GM12878 (cell line): ENCODE data around the gene WDR41. TPM values are rescaled to one million over a fixed set of nuclear protein-coding genes. Genes with fewer than 3 reads are reported as not detected.
A peak's percentile ranks its signal among the peaks of the same experiment; 100 is the strongest.

Experiments
- BCL3 ChIP-seq: IDR thresholded peaks from 2 replicates; pipeline ENCODE4 v1.6.1; 2011; ENCODE audit warnings: borderline replicate concordance, low read depth, mild to moderate bottlenecking, moderate library complexity, low read length; ENCODE audit not compliant: insufficient read depth, poor library complexity, severe bottlenecking
- CBFB ChIP-seq: IDR thresholded peaks from 2 replicates; pipeline ENCODE4 v1.6.1; 2016; ENCODE audit warnings: antibody characterized with exemption, low read depth
- CBX5 ChIP-seq: sonication (generic); IDR thresholded peaks from 2 replicates; pipeline ENCODE4 v1.6.1; 2016; ENCODE audit warnings: low read depth, moderate library complexity, mild to moderate bottlenecking, inconsistent platforms
- ESRRA ChIP-seq: IDR thresholded peaks from 2 replicates; pipeline ENCODE4 v1.6.1; 2012; ENCODE audit warnings: mild to moderate bottlenecking, low read length, improper control_type of control experiment
- IRF5 ChIP-seq: fragments of 450-650 bp; IDR thresholded peaks from 2 replicates; pipeline ENCODE4 v1.6.1; 2017; ENCODE audit warnings: borderline replicate concordance
- KAT2A ChIP-seq: conservative IDR thresholded peaks from 2 replicates; pipeline ENCODE4 v1.6.1; 2011; ENCODE audit warnings: low read depth, low read length; ENCODE audit not compliant: control insufficient read depth
- LARP7 ChIP-seq: fragments of 450-650 bp; IDR thresholded peaks from 2 replicates; pipeline ENCODE4 v1.6.1; 2017; ENCODE audit warnings: mild to moderate bottlenecking
- NRF1 ChIP-seq: conservative IDR thresholded peaks from 2 replicates; pipeline ENCODE4 v1.6.1; 2011; ENCODE audit warnings: mild to moderate bottlenecking, low read depth, low read length, improper control_type of control experiment
- RELB ChIP-seq: fragments of 450-650 bp; IDR thresholded peaks from 2 replicates; pipeline ENCODE4 v1.6.1; 2017; ENCODE audit warnings: low read depth, mild to moderate bottlenecking, moderate library complexity
- RUNX3 ChIP-seq: IDR thresholded peaks from 2 replicates; pipeline ENCODE4 v1.6.1; 2012; ENCODE audit warnings: low read length, inconsistent platforms
- SIX5 ChIP-seq: IDR thresholded peaks from 2 replicates; pipeline ENCODE4 v1.6.1; 2011; ENCODE audit warnings: mild to moderate bottlenecking, low read depth, low read length, moderate library complexity; ENCODE audit not compliant: severe bottlenecking
- SKIL ChIP-seq: fragments of 450-650 bp; IDR thresholded peaks from 2 replicates; pipeline ENCODE4 v1.6.1; 2017; ENCODE audit warnings: mild to moderate bottlenecking, low read depth, inconsistent platforms; ENCODE audit not compliant: poor library complexity, severe bottlenecking
- STAT1 ChIP-seq: fragments of 450-650 bp; conservative IDR thresholded peaks from 2 replicates; pipeline ENCODE4 v1.6.1; 2014; ENCODE audit warnings: antibody characterized with exemption, mild to moderate bottlenecking
- TAF1 ChIP-seq: IDR thresholded peaks from 2 replicates; pipeline ENCODE4 v1.6.1; 2011; ENCODE audit warnings: mild to moderate bottlenecking, low read depth, low read length, borderline replicate concordance
- TCF3 ChIP-seq: IDR thresholded peaks from 2 replicates; pipeline ENCODE4 v1.6.1; 2012; ENCODE audit warnings: low read depth, mild to moderate bottlenecking, low read length, borderline replicate concordance; ENCODE audit not compliant: insufficient read depth
- ZNF217 ChIP-seq: fragments of 450-650 bp; IDR thresholded peaks from 2 replicates; pipeline ENCODE4 v1.6.1; 2017; ENCODE audit warnings: antibody characterized with exemption, mild to moderate bottlenecking
- polyA plus RNA-seq, 11 experiments: library from polyadenylated mRNA; depleted of rRNA in 4 of 11; unstranded in 6 of 11; stranded (reverse) in 5 of 11; fragments of >200 nt; fragmentation: Nextera tagmentation in 4 of 11; fragmentation: Illumina TruSeq in 1 of 11; extraction: Ambion mirVana in 4 of 11; extraction: Trizol in 1 of 11; gene quantifications; 1 replicate in 1 of 11; 2 replicates in 10 of 11; pipeline versions ENCODE4 v1.2.1 to v1.2.3, GENCODE V29; 2011 to 2016; ENCODE audit warnings: inconsistent platforms in 2 of 11, missing spikeins in 2 of 11, low read depth in 1 of 11
- total RNA-seq, 4 experiments: library from RNA; depleted of rRNA in 3 of 4; stranded (reverse); fragments of >200 nt in 3 of 4; fragmentation: Illumina TruSeq in 1 of 4; extraction: Trizol in 1 of 4; gene quantifications; 2 replicates each; pipeline versions ENCODE4 v1.2.1 to v1.2.3, GENCODE V29; 2013 to 2021
- TF ChIP-seq, protein P1 (sequence below): fragments of 450-650 bp; conservative IDR thresholded peaks from 2 replicates; pipeline ENCODE4 v1.6.1; 2017; ENCODE audit warnings: mild to moderate bottlenecking, moderate library complexity
- TF ChIP-seq, protein P2 (sequence below): fragments of 150-350 bp; IDR thresholded peaks from 2 replicates; pipeline ENCODE4 v1.6.1; 2014; ENCODE audit warnings: mild to moderate bottlenecking, low read depth, low read length

The WDR41 gene
- total and polyA plus RNA-seq, 10 of the 15 experiments (the other 5 are each of a cell fraction or from before 2014, with no cell fraction given) = 60.0 to 124 (median 84.4) TPM

GRCh38 chr5:77491783-77492652, at the start of gene WDR41 (continued):
- peak; percentile 62 for TF ChIP-seq IRF5
- TF ChIP-seq CBFB = peak; percentile 57; the same call in 1 of the 2 replicates
- peak; percentile 43; the same call in 1 of the 2 replicates for TF ChIP-seq RELB
- TF ChIP-seq TCF3 = no peak
- peak; percentile 78; the same call in 1 of the 2 replicates for TF ChIP-seq CBX5
- TF ChIP-seq NRF1 = peak; percentile 39
- TF ChIP-seq, protein P1, sequence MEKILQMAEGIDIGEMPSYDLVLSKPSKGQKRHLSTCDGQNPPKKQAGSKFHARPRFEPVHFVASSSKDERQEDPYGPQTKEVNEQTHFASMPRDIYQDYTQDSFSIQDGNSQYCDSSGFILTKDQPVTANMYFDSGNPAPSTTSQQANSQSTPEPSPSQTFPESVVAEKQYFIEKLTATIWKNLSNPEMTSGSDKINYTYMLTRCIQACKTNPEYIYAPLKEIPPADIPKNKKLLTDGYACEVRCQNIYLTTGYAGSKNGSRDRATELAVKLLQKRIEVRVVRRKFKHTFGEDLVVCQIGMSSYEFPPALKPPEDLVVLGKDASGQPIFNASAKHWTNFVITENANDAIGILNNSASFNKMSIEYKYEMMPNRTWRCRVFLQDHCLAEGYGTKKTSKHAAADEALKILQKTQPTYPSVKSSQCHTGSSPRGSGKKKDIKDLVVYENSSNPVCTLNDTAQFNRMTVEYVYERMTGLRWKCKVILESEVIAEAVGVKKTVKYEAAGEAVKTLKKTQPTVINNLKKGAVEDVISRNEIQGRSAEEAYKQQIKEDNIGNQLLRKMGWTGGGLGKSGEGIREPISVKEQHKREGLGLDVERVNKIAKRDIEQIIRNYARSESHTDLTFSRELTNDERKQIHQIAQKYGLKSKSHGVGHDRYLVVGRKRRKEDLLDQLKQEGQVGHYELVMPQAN = no peak; the same call in 1 of the 2 replicates
- TF ChIP-seq ESRRA = no peak
- TF ChIP-seq SKIL = no peak
- TF ChIP-seq STAT1 = 0 out of 2 replicates have a peak, but pooled peaks have one; percentile 40
- 0 out of 2 replicates have a peak, but pooled peaks have one; percentile 40 for TF ChIP-seq TAF1
- peak; percentile 90 for TF ChIP-seq RUNX3
- TF ChIP-seq KAT2A = no peak
- TF ChIP-seq BCL3 = no peak
- TF ChIP-seq, protein P2, sequence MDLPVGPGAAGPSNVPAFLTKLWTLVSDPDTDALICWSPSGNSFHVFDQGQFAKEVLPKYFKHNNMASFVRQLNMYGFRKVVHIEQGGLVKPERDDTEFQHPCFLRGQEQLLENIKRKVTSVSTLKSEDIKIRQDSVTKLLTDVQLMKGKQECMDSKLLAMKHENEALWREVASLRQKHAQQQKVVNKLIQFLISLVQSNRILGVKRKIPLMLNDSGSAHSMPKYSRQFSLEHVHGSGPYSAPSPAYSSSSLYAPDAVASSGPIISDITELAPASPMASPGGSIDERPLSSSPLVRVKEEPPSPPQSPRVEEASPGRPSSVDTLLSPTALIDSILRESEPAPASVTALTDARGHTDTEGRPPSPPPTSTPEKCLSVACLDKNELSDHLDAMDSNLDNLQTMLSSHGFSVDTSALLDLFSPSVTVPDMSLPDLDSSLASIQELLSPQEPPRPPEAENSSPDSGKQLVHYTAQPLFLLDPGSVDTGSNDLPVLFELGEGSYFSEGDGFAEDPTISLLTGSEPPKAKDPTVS = no peak
- TF ChIP-seq ZNF217 = 0 out of 2 replicates have a peak, but pooled peaks have one; percentile 40
- no peak for TF ChIP-seq SIX5
- TF ChIP-seq LARP7 = peak; percentile 79
